WTC11 (cell line): ENCODE data around the gene FNDC3B.

Source experiments
- ATF2 ChIP-seq: sonication (generic); formaldehyde crosslinking; IDR thresholded peaks from 2 replicates; pipeline ENCODE4 v1.8.1; 2022; ENCODE audit warnings: low read depth, missing genetic modification reagents, borderline replicate concordance
- CTCF ChIP-seq: fragments of 200-600 bp; IDR thresholded peaks from 2 replicates; pipeline ENCODE4 v1.8.0; 2022; ENCODE audit warnings: antibody characterized with exemption
- GTF2I ChIP-seq: fragments of 250-450 bp; sonication (Bioruptor Pico); conservative IDR thresholded peaks from 2 replicates; pipeline ENCODE4 v1.4.0; 2021; ENCODE audit warnings: mild to moderate bottlenecking
- IRF1 ChIP-seq: sonication (generic); formaldehyde crosslinking; IDR thresholded peaks from 2 replicates; pipeline ENCODE4 v1.8.0; 2023; ENCODE audit warnings: missing genetic modification reagents
- MAX ChIP-seq: sonication (generic); formaldehyde crosslinking; IDR thresholded peaks from 2 replicates; pipeline ENCODE4 v1.8.0; 2022; ENCODE audit warnings: mild to moderate bottlenecking, missing genetic modification reagents
- MXD4 ChIP-seq: fragments of 250-450 bp; sonication (Bioruptor Pico); IDR thresholded peaks from 2 replicates; pipeline ENCODE4 v1.8.0; 2021; ENCODE audit warnings: mild to moderate bottlenecking, moderate library complexity, borderline replicate concordance
- NR3C1 ChIP-seq: sonication (generic); formaldehyde crosslinking; conservative IDR thresholded peaks from 2 replicates; pipeline ENCODE4 v1.8.1; 2023; ENCODE audit warnings: low read depth, mild to moderate bottlenecking, missing genetic modification reagents
- PRDM15 ChIP-seq: sonication (generic); formaldehyde crosslinking; IDR thresholded peaks from 2 replicates; pipeline ENCODE4 v1.8.0; 2022; ENCODE audit warnings: missing genetic modification reagents
- TEAD1 ChIP-seq: sonication (generic); formaldehyde crosslinking; IDR thresholded peaks from 2 replicates; pipeline ENCODE4 v1.8.0; 2022; ENCODE audit warnings: mild to moderate bottlenecking, missing genetic modification reagents
- USF2 ChIP-seq: sonication (generic); formaldehyde crosslinking; IDR thresholded peaks from 2 replicates; pipeline ENCODE4 v1.8.1; 2023; ENCODE audit warnings: mild to moderate bottlenecking, missing genetic modification reagents, moderate library complexity
- ZNF317 ChIP-seq: sonication (generic); formaldehyde crosslinking; IDR thresholded peaks from 2 replicates; pipeline ENCODE4 v1.8.1; 2023; ENCODE audit warnings: low read depth, mild to moderate bottlenecking, moderate library complexity, missing genetic modification reagents, borderline replicate concordance
- ZNF416 ChIP-seq: fragments of 250-450 bp; sonication (Bioruptor Pico); IDR thresholded peaks from 2 replicates; pipeline ENCODE4 v1.9.0; 2021; ENCODE audit warnings: mild to moderate bottlenecking, inconsistent platforms
- ZNF425 ChIP-seq: fragments of 250-450 bp; sonication (Bioruptor Pico); conservative IDR thresholded peaks from 2 replicates; pipeline ENCODE4 v1.9.0; 2021; ENCODE audit warnings: mild to moderate bottlenecking

- no peak for TF ChIP-seq ZNF317 (CRISPR knock-in tag)
- no peak for TF ChIP-seq CTCF
- TF ChIP-seq GTF2I (CRISPR knock-in tag), result no peak
- TF ChIP-seq ZNF416 (CRISPR knock-in tag), result no peak
- TF ChIP-seq IRF1 (CRISPR knock-in tag), result no peak
- no peak for TF ChIP-seq TEAD1 (CRISPR knock-in tag)
- no peak for TF ChIP-seq PRDM15
- no peak for TF ChIP-seq ZNF425 (CRISPR knock-in tag)
- no peak for TF ChIP-seq NR3C1 (CRISPR knock-in tag)
- TF ChIP-seq ATF2 (CRISPR knock-in tag), result no peak
- no peak for TF ChIP-seq USF2 (CRISPR knock-in tag)
- no peak for TF ChIP-seq MXD4 (CRISPR knock-in tag)
- no peak for TF ChIP-seq MAX (CRISPR knock-in tag)
These were observed 272.6 kb downstream of the FNDC3B start for GRCh38 chr3:172312001-172312400.
